Inferior parietal cortex (tissue), 1 donor: Measurements from ENCODE around the gene TMTC2.

Source experiments
- DNase-seq: peaks from one replicate; pipeline ENCODE4 v3.0.0-alpha.2; 2016; ENCODE audit errors: extremely low spot score

The TMTC2 gene

GRCh38 chr12:82953397-82953796, 266.7 kb downstream of the TMTC2 start:
- DNase-seq: no peak

GRCh38 chr12:82954064-82954463, 267.4 kb downstream of the TMTC2 start:
- DNase-seq: no peak

GRCh38 chr12:82954572-82954971, 267.9 kb downstream of the TMTC2 start:
- DNase-seq: no peak

- no peak for DNase-seq
These were observed 268.3 kb downstream of the TMTC2 start for GRCh38 chr12:82955043-82955442.

GRCh38 chr12:82958966-82959365, 272.3 kb downstream of the TMTC2 start:
- DNase-seq: no peak

- no peak for DNase-seq
These were observed 273.1 kb downstream of the TMTC2 start for GRCh38 chr12:82959821-82960220.

GRCh38 chr12:82961835-82962234, 275.1 kb downstream of the TMTC2 start:
- no peak for DNase-seq

- no peak for DNase-seq
These were observed 277.2 kb downstream of the TMTC2 start for GRCh38 chr12:82963956-82964355.

GRCh38 chr12:82964446-82964845, 277.7 kb downstream of the TMTC2 start:
- no peak for DNase-seq

GRCh38 chr12:82966001-82966559, 279.4 kb downstream of the TMTC2 start:
- DNase-seq: no peak

GRCh38 chr12:82968631-82969367, 282.1 kb downstream of the TMTC2 start:
- no peak for DNase-seq

- no peak for DNase-seq
These were observed 283.9 kb downstream of the TMTC2 start for GRCh38 chr12:82970614-82971013.

- no peak for DNase-seq
These were observed 284.9 kb downstream of the TMTC2 start for GRCh38 chr12:82971584-82971983.

- no peak for DNase-seq
These were observed 285.9 kb downstream of the TMTC2 start for GRCh38 chr12:82972624-82973023.

- DNase-seq: no peak
These were observed 286.9 kb downstream of the TMTC2 start for GRCh38 chr12:82973592-82973991.

GRCh38 chr12:82981150-82981549, 294.4 kb downstream of the TMTC2 start:
- DNase-seq: no peak

GRCh38 chr12:82994117-82994516, 307.4 kb downstream of the TMTC2 start:
- no peak for DNase-seq

GRCh38 chr12:82996168-82996812, 309.6 kb downstream of the TMTC2 start:
- no peak for DNase-seq

GRCh38 chr12:82998509-82998908, 311.8 kb downstream of the TMTC2 start:
- no peak for DNase-seq

GRCh38 chr12:83003026-83003425, 316.3 kb downstream of the TMTC2 start:
- no peak for DNase-seq

GRCh38 chr12:83005534-83006197, 319.0 kb downstream of the TMTC2 start:
- DNase-seq: no peak

- no peak for DNase-seq
These were observed 322.0 kb downstream of the TMTC2 start for GRCh38 chr12:83008703-83009102.
